Ramos (cell line): ENCODE results near the gene SDK1.
"Not testable (repeated sequence)": the region's sequence is repeated elsewhere in the genome, so short reads cannot be mapped to it uniquely, and the experiment has no call there.

Experiments used
- in situ Hi-C: fragments of 300-500 bp; cut with MboI; formaldehyde crosslinking; loops from one replicate; pipeline ENCODE4 v1.14.3; 2022; ENCODE audit warnings: low sequenced_read_pairs; ENCODE audit not compliant: unreplicated experiment

The SDK1 gene

GRCh38 chr7:4281231-4281993 lies 980.4 kb downstream of the SDK1 start:
- in situ Hi-C loops: no loop called here

- in situ Hi-C loops: no loop called here
Observed at GRCh38 chr7:4282434-4283223, 981.6 kb downstream of the SDK1 start.

GRCh38 chr7:4286351-4286750 lies 985.3 kb downstream of the SDK1 start:
- in situ Hi-C loops: no loop called here

GRCh38 chr7:4288791-4289394 lies 987.8 kb downstream of the SDK1 start:
- in situ Hi-C loops: no loop called here

GRCh38 chr7:4297165-4297917 lies 996.3 kb downstream of the SDK1 start:
- in situ Hi-C loops: no loop called here

GRCh38 chr7:4297918-4298219 lies 996.8 kb downstream of the SDK1 start:
- in situ Hi-C loops: no loop called here

GRCh38 chr7:4299431-4299830 lies 998.4 kb downstream of the SDK1 start:
- in situ Hi-C loops: no loop called here

GRCh38 chr7:4302203-4302905 lies 1001.3 kb downstream of the SDK1 start:
- in situ Hi-C loops: no loop called here

- in situ Hi-C loops: no loop called here
Observed at GRCh38 chr7:4307316-4308204, 1006.5 kb downstream of the SDK1 start.

- in situ Hi-C loops: no loop called here
Observed at GRCh38 chr7:4308205-4308590, 1007.1 kb downstream of the SDK1 start.

GRCh38 chr7:4313911-4314310 lies 1012.9 kb downstream of the SDK1 start:
- in situ Hi-C loops: not testable (repeated sequence)

- in situ Hi-C loops: not testable (repeated sequence)
Observed at GRCh38 chr7:4314316-4314715, 1013.3 kb downstream of the SDK1 start.
